HepG2 (cell line): ENCODE results near the gene PEAK3. TPM values are rescaled to one million over a fixed set of nuclear protein-coding genes. Genes with fewer than 3 reads are reported as not detected.

ENCODE experiments used
- CBX2 ChIP-seq, 2 experiments: fragments of 200-600 bp in 1 of 2; sonication (generic); formaldehyde crosslinking in 1 of 2; IDR thresholded peaks; 2 replicates each; pipeline versions ENCODE4 v1.7.0 to v1.8.1; 2018 to 2022; ENCODE audit warnings: low read depth in 2 of 2, low read length in 1 of 2, mild to moderate bottlenecking in 1 of 2, missing genetic modification reagents in 1 of 2
- FOXK2 ChIP-seq: fragments of 450-650 bp; IDR thresholded peaks from 2 replicates; pipeline ENCODE4 v1.6.1; 2016
- GMEB1 ChIP-seq: sonication (generic); formaldehyde crosslinking; IDR thresholded peaks from 2 replicates; pipeline ENCODE4 v1.5.1; 2020; ENCODE audit warnings: missing genetic modification reagents, mild to moderate bottlenecking, borderline replicate concordance
- GMEB2 ChIP-seq: IDR thresholded peaks from 2 replicates; pipeline ENCODE4 v1.6.1; 2016; ENCODE audit warnings: missing biosample characterization, missing genetic modification reagents, low read depth
- HOXA7 ChIP-seq: sonication (generic); formaldehyde crosslinking; IDR thresholded peaks from 2 replicates; pipeline ENCODE4 v1.8.1; 2022; ENCODE audit warnings: mild to moderate bottlenecking, missing genetic modification reagents, moderate library complexity
- IRF9 ChIP-seq: sonication (generic); formaldehyde crosslinking; IDR thresholded peaks from 2 replicates; pipeline ENCODE4 v1.8.0; 2022; ENCODE audit warnings: missing genetic modification reagents, mild to moderate bottlenecking, borderline replicate concordance
- PTBP1 ChIP-seq: fragments of 200-400 bp; formaldehyde crosslinking; IDR thresholded peaks from 2 replicates; pipeline ENCODE4 v1.6.1; 2018; ENCODE audit warnings: low read length, low read depth; ENCODE audit not compliant: poor library complexity, severe bottlenecking
- SMARCE1 ChIP-seq: fragments of 450-650 bp; IDR thresholded peaks from 2 replicates; pipeline ENCODE4 v1.6.1; 2017; ENCODE audit warnings: borderline replicate concordance
- TRAFD1 ChIP-seq: sonication (generic); formaldehyde crosslinking; IDR thresholded peaks from 2 replicates; pipeline ENCODE4 v1.5.1; 2020; ENCODE audit warnings: missing genetic modification reagents, mild to moderate bottlenecking, borderline replicate concordance
- ZFP1 ChIP-seq: IDR thresholded peaks from 2 replicates; pipeline ENCODE4 v1.6.1; 2016
- ZFY ChIP-seq: sonication (generic); formaldehyde crosslinking; IDR thresholded peaks from 2 replicates; pipeline ENCODE4 v1.4.0; 2020; ENCODE audit warnings: missing genetic modification reagents
- ZNF619 ChIP-seq: sonication (generic); formaldehyde crosslinking; IDR thresholded peaks from 2 replicates; pipeline ENCODE4 v1.4.0; 2020; ENCODE audit warnings: mild to moderate bottlenecking, missing genetic modification reagents
- ZNF687 ChIP-seq: sonication (generic); formaldehyde crosslinking; IDR thresholded peaks from 2 replicates; pipeline ENCODE4 v1.5.1; 2020; ENCODE audit warnings: mild to moderate bottlenecking, missing genetic modification reagents, moderate library complexity
- ZNF766 ChIP-seq: sonication (generic); formaldehyde crosslinking; IDR thresholded peaks from 2 replicates; pipeline ENCODE4 v1.5.0; 2020; ENCODE audit warnings: missing genetic modification reagents, borderline replicate concordance
- ZNF775 ChIP-seq: sonication (generic); formaldehyde crosslinking; IDR thresholded peaks from 2 replicates; pipeline ENCODE4 v1.4.0; 2020; ENCODE audit warnings: missing genetic modification reagents, mild to moderate bottlenecking, moderate library complexity, borderline replicate concordance
- ZNF776 ChIP-seq: sonication (generic); formaldehyde crosslinking; IDR thresholded peaks from 2 replicates; pipeline ENCODE4 v1.4.0; 2020; ENCODE audit warnings: mild to moderate bottlenecking, missing genetic modification reagents
- ZNF816 ChIP-seq: sonication (generic); formaldehyde crosslinking; IDR thresholded peaks from 2 replicates; pipeline ENCODE4 v1.8.0; 2022; ENCODE audit warnings: missing genetic modification reagents, mild to moderate bottlenecking, borderline replicate concordance
- polyA plus RNA-seq, 8 experiments: library from polyadenylated mRNA; depleted of rRNA in 3 of 8; stranded (reverse) in 7 of 8; unstranded in 1 of 8; fragments of >200 nt; fragmentation: Illumina TruSeq in 4 of 8; extraction: Trizol in 4 of 8; gene quantifications; 2 replicates each; pipeline versions ENCODE4 v1.2.1 to v1.2.3, GENCODE V29; 2011 to 2016; ENCODE audit warnings: low read depth in 4 of 8, missing spikeins in 1 of 8, mixed read lengths in 1 of 8; ENCODE audit not compliant: insufficient read depth in 1 of 8
- total RNA-seq, 5 experiments: library from RNA; depleted of rRNA; stranded (reverse); fragments of >200 nt; fragmentation: Illumina TruSeq; extraction: Trizol; gene quantifications; 2 replicates each; pipeline ENCODE4 v1.2.3, GENCODE V29; 2016; ENCODE audit warnings: low read depth in 1 of 5

Gene PEAK3
- total and polyA plus RNA-seq, 2 of the 13 experiments (the other 11 are each of a cell fraction or from before 2014, with no cell fraction given): not detected

GRCh38 chr19:2273356-2274184 is 8.4 kb downstream of the PEAK3 start (continued):
- TF ChIP-seq ZNF687 (CRISPR knock-in tag): peak; percentile 95
- TF ChIP-seq CBX2 (IDR thresholded peaks at IDR 0.05; ENCODE audit: low read depth, low read length): no peak
- TF ChIP-seq CBX2 (CRISPR knock-in tag; IDR thresholded peaks at IDR 0.05; ENCODE audit: low read depth): no peak
- peak; percentile 72; the same call in 1 of the 2 replicates for TF ChIP-seq ZNF776 (CRISPR knock-in tag)
- TF ChIP-seq TRAFD1: no peak
- TF ChIP-seq HOXA7: no peak
- TF ChIP-seq ZFP1 (CRISPR knock-in tag): no peak
- TF ChIP-seq GMEB2: no peak
- TF ChIP-seq ZNF619: no peak
- no peak for TF ChIP-seq IRF9 (CRISPR knock-in tag)
- peak; percentile 88 for TF ChIP-seq PTBP1
- no peak for TF ChIP-seq ZNF775 (CRISPR knock-in tag)
- no peak for TF ChIP-seq ZNF816
- TF ChIP-seq ZNF766 (CRISPR knock-in tag): no peak
- no peak for TF ChIP-seq SMARCE1
- peak; percentile 60; the same call in 1 of the 2 replicates for TF ChIP-seq ZFY (CRISPR knock-in tag)
- TF ChIP-seq FOXK2: no peak
- peak; percentile 79 for TF ChIP-seq GMEB1 (CRISPR knock-in tag)
